K562 (cell line): ENCODE measurements around the gene AGFG1. TPM values are rescaled to one million over a fixed set of nuclear protein-coding genes. Genes with fewer than 3 reads are reported as not detected.

ENCODE experiments used
- ATAC-seq: fragments of 200-7000 bp; cut with Tn5 transposase; 3 replicates; pipeline ENCODE4 v1.9.1; 2020; ENCODE audit warnings: moderate library complexity
- BruUV-seq: library from RNA; stranded (reverse); fragments of 400-500 nt; replicated peaks from 2 replicates; lab custom pipeline; 2021; lab: Mats Ljungman, UMichigan
- CTCF ChIA-PET: fragments of 300-600 bp; formaldehyde crosslinking; extraction: SDS; loops from one replicate; lab custom pipeline; 2021; ENCODE audit warnings: low intra/inter-chr PET ratio; lab: Yijun Ruan, JAX
- POLR2A ChIA-PET: fragments of 300-600, 350-650 bp; sonication (Branson Sonifier 250); formaldehyde crosslinking; extraction: SDS; loops from one replicate; lab custom pipeline; 2021; ENCODE audit warnings: antibody characterized with exemption, inconsistent platforms; lab: Yijun Ruan, JAX
- DNase-seq, 4 experiments: peaks; one replicate each; pipeline versions ENCODE4 v3.0.0 to v3.0.0-alpha.2; 2011 to 2018; ENCODE audit warnings: low spot score in 3 of 4, mixed read lengths in 3 of 4; ENCODE audit errors: extremely low read depth in 1 of 4
- FAIRE-seq: peaks from 2 replicates; lab custom pipeline; 2011; peaks lifted over from hg19 to GRCh38; lab: Jason Lieb, UNC
- H2AFZ ChIP-seq: 2 replicates; pipeline ENCODE4 v1.6.0; 2011; ENCODE audit warnings: low read depth, low read length, control low read depth, inconsistent platforms
- H3K27ac ChIP-seq: fragments of 200-600 bp; 3 replicates; pipeline ENCODE4 v1.8.0; 2011; ENCODE audit warnings: low read depth, mild to moderate bottlenecking, control low read depth, inconsistent platforms, low read length, moderate library complexity, mixed read lengths; ENCODE audit errors: extremely low read depth
- H3K27me3 ChIP-seq, 2 experiments: fragments of 300-600 bp in 1 of 2; 2 replicates in 1 of 2; 3 replicates in 1 of 2; pipeline versions ENCODE4 v1.6.0 to v1.8.0; 2011; ENCODE audit warnings: inconsistent platforms in 2 of 2, low read length in 2 of 2, mild to moderate bottlenecking in 1 of 2, mixed read lengths in 1 of 2, moderate library complexity in 1 of 2; ENCODE audit not compliant: control insufficient read depth in 2 of 2, insufficient read depth in 2 of 2
- H3K36me3 ChIP-seq: fragments of 300-600 bp; 3 replicates; pipeline ENCODE4 v1.8.0; 2011; ENCODE audit warnings: mild to moderate bottlenecking, low read length, inconsistent platforms; ENCODE audit not compliant: control insufficient read depth, insufficient read depth
- H3K4me1 ChIP-seq, 2 experiments: fragments of 200-600 bp in 1 of 2; replicated peaks in 1 of 2; 2 replicates in 1 of 2; 3 replicates in 1 of 2; pipeline versions ENCODE4 v1.5.1 to v1.8.0; 2011; ENCODE audit warnings: inconsistent platforms in 2 of 2, low read length in 2 of 2, mild to moderate bottlenecking in 1 of 2, mixed read lengths in 1 of 2, moderate library complexity in 1 of 2; ENCODE audit not compliant: control insufficient read depth in 2 of 2, insufficient read depth in 2 of 2
- H3K4me2 ChIP-seq: 2 replicates; pipeline ENCODE4 v1.6.1; 2011; ENCODE audit warnings: low read length, control low read depth, inconsistent platforms, mixed read lengths; ENCODE audit not compliant: insufficient read depth
- H3K4me3 ChIP-seq: fragments of 200-600 bp; sonication (generic), shearing (Covaris generic); 2 replicates; pipeline ENCODE4 v1.5.1; 2016; ENCODE audit warnings: control low read depth, inconsistent platforms
- H3K79me2 ChIP-seq: fragments of 200-600 bp; 3 replicates; pipeline ENCODE4 v1.8.0; 2011; ENCODE audit warnings: low read length, inconsistent platforms; ENCODE audit not compliant: control insufficient read depth, insufficient read depth
- H3K9ac ChIP-seq, 2 experiments: 2 replicates each; pipeline versions ENCODE4 v1.6.0 to v1.6.1; 2011; ENCODE audit warnings: low read depth in 2 of 2, low read length in 2 of 2, control low read depth in 1 of 2, inconsistent platforms in 1 of 2, mild to moderate bottlenecking in 1 of 2, mixed read lengths in 1 of 2; ENCODE audit not compliant: insufficient read depth in 1 of 2
- H3K9me1 ChIP-seq: one replicate; pipeline ENCODE4 v1.6.0; 2011; ENCODE audit warnings: inconsistent platforms, mild to moderate bottlenecking, low read length, moderate library complexity; ENCODE audit not compliant: control insufficient read depth, insufficient read depth
- H3K9me3 ChIP-seq: replicated peaks from 2 replicates; pipeline ENCODE4 v1.5.1; 2011; ENCODE audit warnings: low read depth, low read length, inconsistent platforms; ENCODE audit not compliant: control insufficient read depth, insufficient read depth
- H4K20me1 ChIP-seq: replicated peaks from 2 replicates; pipeline ENCODE4 v1.6.1; 2011; ENCODE audit warnings: low read length, inconsistent platforms, mixed read lengths; ENCODE audit not compliant: control insufficient read depth, insufficient read depth
- ARNT ChIP-seq, 2 experiments: fragments of 450-650 bp; IDR thresholded peaks; 2 replicates each; pipeline ENCODE4 v1.6.1; 2016; ENCODE audit warnings: mild to moderate bottlenecking in 1 of 2
- CHD2 ChIP-seq: IDR thresholded peaks from 2 replicates; pipeline ENCODE4 v1.6.1; 2011; ENCODE audit warnings: low read depth, low read length
- CSDE1 ChIP-seq, 2 experiments: fragments of 450-650 bp; IDR thresholded peaks; 2 replicates each; pipeline ENCODE4 v1.6.1; 2016; ENCODE audit warnings: mild to moderate bottlenecking in 1 of 2
- FOXM1 ChIP-seq, 2 experiments: fragments of 450-650 bp in 1 of 2; sonication (generic) in 1 of 2; formaldehyde crosslinking in 1 of 2; IDR thresholded peaks; 2 replicates each; pipeline versions ENCODE4 v1.6.1 to v1.9.0; 2017 to 2022; ENCODE audit warnings: low read depth in 2 of 2, mild to moderate bottlenecking in 2 of 2, missing genetic modification reagents in 1 of 2, moderate library complexity in 1 of 2
- JUND ChIP-seq, 2 experiments: IDR thresholded peaks; 2 replicates in 1 of 2; 3 replicates in 1 of 2; pipeline ENCODE4 v1.6.1; 2011; ENCODE audit warnings: borderline replicate concordance in 2 of 2, low read depth in 2 of 2, low read length in 2 of 2, improper control_type of control experiment in 1 of 2, missing biosample characterization in 1 of 2, missing genetic modification characterization in 1 of 2, missing genetic modification reagents in 1 of 2
- SIX5 ChIP-seq, 2 experiments: IDR thresholded peaks; 2 replicates each; pipeline ENCODE4 v1.6.1; 2011; ENCODE audit warnings: low read length in 2 of 2, borderline replicate concordance in 1 of 2, low read depth in 1 of 2, mild to moderate bottlenecking in 1 of 2, moderate library complexity in 1 of 2; ENCODE audit not compliant: insufficient read depth in 1 of 2
- SREBF1 ChIP-seq: fragments of 150-350 bp; IDR thresholded peaks from 2 replicates; pipeline ENCODE4 v1.6.1; 2014; ENCODE audit warnings: antibody characterized with exemption, low read depth, low read length, borderline replicate concordance
- WGBS: fragments of 100-300 bp; shearing (Covaris generic); methylation state at CpG from one replicate; pipeline ENCODE4 v1.1.6; 2016; ENCODE audit warnings: low coverage, mixed read lengths; ENCODE audit not compliant: insufficient coverage; ENCODE audit errors: missing lambda C conversion rate; 5-methylcytosine and 5-hydroxymethylcytosine counted together
- in situ Hi-C: fragments of 300-500 bp; cut with MboI; formaldehyde crosslinking; loops from 4 replicates; pipeline ENCODE4 v1.15.0; 2018; ENCODE audit warnings: inconsistent platforms, mixed read lengths
- intact Hi-C: fragments of 100-400 bp; cut with micrococcal nuclease; formaldehyde crosslinking; loops from 2 replicates; pipeline ENCODE4 v1.14.2; 2022
- polyA plus RNA-seq, 8 experiments: library from polyadenylated mRNA; depleted of rRNA in 4 of 8; stranded (reverse) in 5 of 8; unstranded in 3 of 8; fragments of >200 nt; fragmentation: Nextera tagmentation in 2 of 8; fragmentation: Illumina TruSeq in 1 of 8; extraction: Ambion mirVana in 2 of 8; extraction: Trizol in 1 of 8; gene quantifications; 2 replicates each; pipeline versions ENCODE4 v1.2.1 to v1.2.3, GENCODE V29; 2011 to 2014; ENCODE audit warnings: inconsistent platforms in 1 of 8, missing spikeins in 1 of 8
- total RNA-seq, 7 experiments: library from RNA; depleted of rRNA in 6 of 7; stranded (reverse); fragments of >200 nt in 6 of 7; fragmentation: Illumina TruSeq in 2 of 7; extraction: Trizol in 2 of 7; gene quantifications; 2 replicates each; pipeline versions ENCODE4 v1.2.1 to v1.2.3, GENCODE V29; 2011 to 2021; ENCODE audit warnings: low replicate concordance in 1 of 7

The AGFG1 gene
- total and polyA plus RNA-seq, 9 of the 15 experiments (the other 6 are each of a cell fraction or from before 2014, with no cell fraction given) = 11.2 to 97.5 (median 36.0) TPM

GRCh38 chr2:227436436-227437174 lies 35.4 kb upstream of the AGFG1 start:
- Histone ChIP-seq H3K9me1 (no peaks in the 10 kb centered on the region), H3K36me3 (no peaks in the 10 kb centered on the region), H3K9ac (no peak overlapping the region), H3K4me2 (no peak overlapping the region), H3K4me3 (no peak overlapping the region), H3K27me3 (no peaks in the 10 kb centered on the region), H3K9me3 (no peaks in the 10 kb centered on the region; the same call in 1 of the 2 replicates), H4K20me1 (no peaks in the 10 kb centered on the region), H3K79me2 (no peaks in the 10 kb centered on the region), H3K4me1 (no peaks in the 10 kb centered on the region; a peak in 1 of 5 replicates), H2AFZ (no peak overlapping the region), H3K27ac (no peak overlapping the region)
- POLR2A ChIA-PET = interaction anchor here (0.6 kb wide), 1 partner anchor 71 kb away, joined by 3 read pairs; no protein-coding TSS in a partner anchor
- FAIRE-seq (no peak), ATAC-seq (no peak), DNase-seq (no peak)
- TF ChIP-seq SREBF1 = no peak
- TF ChIP-seq CHD2 = no peak
- no peak for TF ChIP-seq CSDE1 (IDR thresholded peaks at IDR 0.05)
- TF ChIP-seq SIX5 (IDR thresholded peaks at IDR 0.05; ENCODE audit: borderline replicate concordance in 1 of 2, insufficient read depth in 1 of 2, low read depth in 1 of 2, low read length in 2 of 2) = no peak
- TF ChIP-seq FOXM1 (IDR thresholded peaks at IDR 0.05; ENCODE audit: low read depth) = no peak
- TF ChIP-seq FOXM1 (CRISPR knock-in tag; IDR thresholded peaks at IDR 0.05; ENCODE audit: low read depth) = no peak
- no peak for TF ChIP-seq ARNT (IDR thresholded peaks at IDR 0.05)
- TF ChIP-seq JUND (IDR thresholded peaks at IDR 0.05; ENCODE audit: borderline replicate concordance, low read depth, low read length) = no peak
- TF ChIP-seq JUND (tag; IDR thresholded peaks at IDR 0.05; ENCODE audit: borderline replicate concordance, low read depth, low read length) = no peak
- WGBS = 60% methylated on average over 4 of the region's 7 CpGs
- BruUV-seq = no TSS peak
- in situ Hi-C loops = no loop called here
- CTCF ChIA-PET = no interaction called here
- intact Hi-C loops = no loop called here
